NCI-H1105 treated with DMSO at 0.1 percent for 48 hours (cell line): ENCODE results near the gene CRYZL1.

Experiments used
- DNase-seq: peaks from one replicate; lab custom pipeline; 2025; lab: John Stamatoyannopoulos, UW

The CRYZL1 gene

DNA sequence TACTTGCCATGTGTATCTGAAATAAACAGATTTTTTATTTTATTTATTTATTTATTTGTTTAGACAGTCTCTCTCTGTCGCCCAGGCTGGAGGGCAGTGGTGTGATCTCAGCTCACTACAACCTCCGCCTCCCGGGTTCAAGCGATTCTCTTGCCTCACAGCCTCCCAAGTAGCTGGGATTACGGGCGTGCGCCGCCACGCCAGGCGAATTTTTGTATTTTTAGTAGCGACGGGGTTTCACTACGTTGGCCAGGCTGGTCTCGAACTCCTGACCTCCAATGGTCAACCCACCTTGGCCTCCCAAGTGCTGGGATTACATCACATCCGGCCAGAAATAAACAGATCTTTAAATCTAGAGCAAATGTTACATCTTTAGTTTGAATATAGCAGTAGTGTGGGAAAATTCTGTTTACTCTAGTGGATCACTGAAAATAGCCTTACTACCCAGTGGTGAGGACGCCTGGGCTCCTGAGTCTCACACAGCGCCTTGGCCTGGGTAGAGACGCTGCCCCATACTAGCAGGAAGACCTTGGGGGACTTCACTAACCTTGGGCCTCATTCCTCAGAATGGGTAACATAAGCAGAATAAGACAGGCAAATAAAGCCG, 100.3 kb downstream of the CRYZL1 start:
- DNase-seq: no peak

DNA sequence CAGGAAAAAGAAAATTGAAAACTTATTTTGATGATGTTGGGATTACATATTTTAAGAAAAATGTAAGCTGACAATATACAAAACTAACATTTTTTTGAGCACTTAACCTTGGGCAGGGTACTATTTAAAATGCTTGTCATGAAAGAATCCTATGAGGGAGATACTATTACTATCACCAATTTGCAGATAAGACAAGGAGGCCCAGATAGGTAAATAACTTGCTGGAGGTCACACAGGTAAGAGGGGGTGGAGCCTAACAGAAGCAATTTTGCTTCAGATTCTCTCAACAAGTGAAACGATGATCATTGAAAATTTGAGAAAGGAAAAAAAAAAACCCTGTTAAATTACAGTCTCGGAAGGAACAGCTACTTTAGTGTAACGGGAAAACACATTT, 100.8 kb downstream of the CRYZL1 start:
- DNase-seq: no peak

DNA sequence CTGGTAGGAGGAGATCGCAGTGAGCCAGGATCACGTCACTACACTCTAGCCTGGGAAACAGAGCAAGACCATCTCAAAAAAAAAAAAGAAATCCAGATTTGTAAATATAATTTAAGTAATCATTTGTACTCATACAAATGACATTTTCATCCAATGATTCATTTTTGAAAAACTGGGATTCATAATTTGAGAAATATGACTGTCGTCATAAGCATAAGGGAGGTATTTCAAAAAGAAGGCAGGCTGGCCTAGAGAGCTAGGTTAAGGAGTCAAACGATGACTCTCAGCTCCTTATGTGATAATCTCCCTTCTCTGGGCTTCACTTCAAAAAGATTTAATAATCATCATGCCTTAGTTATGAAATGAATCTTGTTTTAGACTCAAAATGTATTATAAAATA, 101.9 kb downstream of the CRYZL1 start:
- DNase-seq: no peak
